PC-9 (cell line): ENCODE measurements around the gene CES3. TPM values are rescaled to one million over a fixed set of nuclear protein-coding genes. Genes with fewer than 3 reads are reported as not detected.

Experiments
- BruUV-seq: library from RNA; stranded (reverse); fragments of 400-500 nt; replicated peaks from 2 replicates; lab custom pipeline; 2021; lab: Mats Ljungman, UMichigan
- CTCF ChIA-PET: fragments of 300-600 bp; sonication (Branson Sonifier 250); formaldehyde crosslinking; loops from one replicate; lab custom pipeline; 2022; ENCODE audit warnings: antibody characterized with exemption; lab: Charles Lee
- POLR2A ChIA-PET: fragments of 300-600 bp; sonication (Branson Sonifier 250); formaldehyde crosslinking; loops from one replicate; lab custom pipeline; 2022; ENCODE audit warnings: antibody characterized with exemption; ENCODE audit not compliant: unreplicated experiment; lab: Charles Lee
- DNase-seq, 2 experiments: peaks; one replicate each; pipeline versions ENCODE4 v3.0.0 to v3.0.0-alpha.2; 2015 to 2022; ENCODE audit warnings: mixed read lengths in 1 of 2
- H2AFZ ChIP-seq: fragments of 200-600 bp; sonication (generic); 2 replicates; pipeline ENCODE4 v1.8.1; 2017; ENCODE audit warnings: antibody characterized with exemption
- H3F3A ChIP-seq: fragments of 200-600 bp; sonication (generic); 2 replicates; pipeline ENCODE4 v1.8.1; 2017; ENCODE audit warnings: antibody characterized with exemption, mild to moderate bottlenecking, low read depth; ENCODE audit not compliant: insufficient read depth
- H3K27ac ChIP-seq: fragments of 200-600 bp; sonication (generic); 2 replicates; pipeline ENCODE4 v1.6.1; 2016; ENCODE audit warnings: mixed run types
- H3K27me3 ChIP-seq: fragments of 200-600 bp; sonication (generic); 2 replicates; pipeline ENCODE4 v1.6.1; 2016; ENCODE audit warnings: low read depth, mixed run types; ENCODE audit not compliant: insufficient read depth
- H3K36me3 ChIP-seq: fragments of 200-600 bp; sonication (generic); 2 replicates; pipeline ENCODE4 v1.6.1; 2016; ENCODE audit warnings: low read depth, mixed run types
- H3K4me1 ChIP-seq: fragments of 200-600 bp; sonication (generic); replicated peaks from 2 replicates; pipeline ENCODE4 v1.6.1; 2016; ENCODE audit warnings: mixed run types; ENCODE audit not compliant: insufficient read depth
- H3K4me2 ChIP-seq: fragments of 200-600 bp; sonication (generic); 2 replicates; pipeline ENCODE4 v1.6.1; 2017; ENCODE audit warnings: mixed run types
- H3K4me3 ChIP-seq: fragments of 200-600 bp; sonication (generic); 2 replicates; pipeline ENCODE4 v1.6.1; 2016; ENCODE audit warnings: mixed run types
- H3K79me2 ChIP-seq: fragments of 200-600 bp; sonication (generic); 2 replicates; pipeline ENCODE4 v1.6.1; 2017; ENCODE audit warnings: low read depth, mixed run types
- H3K9me2 ChIP-seq: fragments of 200-600 bp; sonication (generic); 2 replicates; pipeline ENCODE4 v1.8.1; 2017; ENCODE audit warnings: mild to moderate bottlenecking; ENCODE audit not compliant: insufficient read depth
- H3K9me3 ChIP-seq: fragments of 200-600 bp; sonication (generic); 2 replicates; pipeline ENCODE4 v1.8.1; 2016; ENCODE audit warnings: low read depth; ENCODE audit not compliant: insufficient read depth
- H4K20me1 ChIP-seq: fragments of 200-600 bp; sonication (generic); 2 replicates; pipeline ENCODE4 v1.8.1; 2017; ENCODE audit not compliant: insufficient read depth
- CTCF ChIP-seq: fragments of 200-600 bp; sonication (generic); conservative IDR thresholded peaks from 2 replicates; pipeline ENCODE4 v1.6.1; 2017; ENCODE audit warnings: mixed run types, antibody characterized with exemption, mild to moderate bottlenecking, moderate library complexity
- EZH2 ChIP-seq: fragments of 200-600 bp; sonication (generic); IDR thresholded peaks from 2 replicates; pipeline ENCODE4 v1.8.0; 2017; ENCODE audit warnings: antibody characterized with exemption, low read depth
- intact Hi-C: fragments of 100-400 bp; cut with micrococcal nuclease; formaldehyde crosslinking; loops from one replicate; pipeline ENCODE4 v1.10.0; 2022; ENCODE audit not compliant: unreplicated experiment
- total RNA-seq: library from RNA; stranded (reverse); gene quantifications from 2 replicates; pipeline ENCODE4 v1.2.3, GENCODE V29; 2021

Gene CES3
- total RNA-seq, 1 experiment from 2014 or later = 9.1 TPM

DNA sequence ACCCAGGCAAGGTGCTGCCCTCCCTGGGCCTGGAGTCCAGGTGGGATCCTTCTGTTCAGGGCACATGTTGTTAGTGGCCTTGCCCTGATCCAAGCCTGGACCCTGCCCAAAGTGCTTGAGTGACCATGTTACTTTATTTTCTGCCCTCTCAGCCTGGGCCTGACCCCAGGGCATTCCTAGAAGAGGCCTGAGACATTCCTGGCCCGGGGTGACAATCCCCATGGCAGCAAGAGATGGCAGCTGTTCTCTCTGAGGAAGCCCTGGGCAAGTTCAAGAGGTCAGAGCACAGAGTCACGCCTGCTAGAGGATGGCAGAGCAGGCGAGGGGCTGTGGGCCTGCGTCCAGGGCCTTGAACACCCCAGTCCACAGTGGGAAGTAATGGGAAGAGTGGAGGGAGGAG is 47.4 kb upstream of the CES3 start:
- Histone ChIP-seq H3F3A (no peaks in the 10 kb centered on the region), H3K9me2 (no peaks in the 10 kb centered on the region), H3K27ac (no peak overlapping the region), H3K9me3 (no peaks in the 10 kb centered on the region), H3K4me3 (no peak overlapping the region), H3K4me1 (peaks cover 17% of the 10 kb centered on the region), H3K79me2 (no peaks in the 10 kb centered on the region), H3K27me3 (no peaks in the 10 kb centered on the region), H3K36me3 (no peaks in the 10 kb centered on the region), H2AFZ (no peak overlapping the region), H4K20me1 (no peaks in the 10 kb centered on the region), H3K4me2 (no peak overlapping the region)
- intact Hi-C loops = no loop called here
- TF ChIP-seq CTCF = no peak
- no peak for TF ChIP-seq EZH2
- CTCF ChIA-PET = no interaction called here
- POLR2A ChIA-PET = no interaction called here
- no peak for DNase-seq
- no TSS peak for BruUV-seq

- Histone ChIP-seq H3K79me2 (no peaks in the 10 kb centered on the region), H3K27ac (no peak overlapping the region), H2AFZ (no peak overlapping the region), H3K4me1 (peaks cover 17% of the 10 kb centered on the region), H3K4me2 (no peak overlapping the region), H3K36me3 (no peaks in the 10 kb centered on the region), H3K27me3 (no peaks in the 10 kb centered on the region), H3K9me2 (no peaks in the 10 kb centered on the region), H3K4me3 (no peak overlapping the region), H3F3A (no peaks in the 10 kb centered on the region), H3K9me3 (no peaks in the 10 kb centered on the region), H4K20me1 (no peaks in the 10 kb centered on the region)
- TF ChIP-seq EZH2 (no peak), CTCF (no peak)
- POLR2A ChIA-PET = no interaction called here
- no peak for DNase-seq
- intact Hi-C loops = no loop called here
- no TSS peak for BruUV-seq
- CTCF ChIA-PET = no interaction called here
These were observed 46.5 kb upstream of the CES3 start for GRCh38 chr16:66914541-66914940.

GRCh38 chr16:66915041-66915440 is 46.0 kb upstream of the CES3 start:
- Histone ChIP-seq H3K36me3 (no peaks in the 10 kb centered on the region), H3K27ac (no peak overlapping the region), H3K4me1 (peaks cover 17% of the 10 kb centered on the region), H3K4me2 (no peak overlapping the region), H3K9me2 (no peaks in the 10 kb centered on the region), H3F3A (no peaks in the 10 kb centered on the region), H4K20me1 (no peaks in the 10 kb centered on the region), H2AFZ (no peak overlapping the region), H3K27me3 (no peaks in the 10 kb centered on the region), H3K4me3 (no peak overlapping the region), H3K9me3 (no peaks in the 10 kb centered on the region), H3K79me2 (no peaks in the 10 kb centered on the region)
- DNase-seq = no peak
- ChIA-PET POLR2A (no interaction called here), CTCF (no interaction called here)
- no TSS peak for BruUV-seq
- no peak for TF ChIP-seq EZH2
- intact Hi-C loops = no loop called here

DNA sequence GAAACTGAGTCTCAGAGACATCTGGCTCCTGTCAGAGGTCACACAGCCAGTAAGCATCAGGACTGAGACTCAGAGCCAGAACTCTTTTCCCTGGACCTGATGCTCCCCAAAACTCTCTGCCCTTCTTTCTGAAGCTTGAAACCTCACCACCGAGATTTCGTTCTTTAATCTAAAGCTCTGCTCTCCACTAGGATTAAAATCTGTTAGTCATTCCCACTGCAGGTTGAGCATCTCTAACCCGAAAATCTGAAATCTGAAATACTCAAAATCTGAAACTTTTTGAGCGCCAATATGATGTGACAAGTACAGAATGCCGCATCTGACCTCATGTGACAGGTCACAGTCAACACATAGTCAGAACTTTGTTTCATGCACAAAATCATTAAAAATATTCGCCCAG is 44.5 kb upstream of the CES3 start:
- Histone ChIP-seq H3K27me3 (no peaks in the 10 kb centered on the region), H4K20me1 (no peaks in the 10 kb centered on the region), H3K79me2 (no peaks in the 10 kb centered on the region), H2AFZ (no peak overlapping the region), H3F3A (no peaks in the 10 kb centered on the region), H3K4me3 (no peak overlapping the region), H3K9me2 (no peaks in the 10 kb centered on the region), H3K4me1 (peaks cover 6% of the 10 kb centered on the region), H3K4me2 (no peak overlapping the region), H3K9me3 (no peaks in the 10 kb centered on the region), H3K27ac (no peak overlapping the region), H3K36me3 (no peaks in the 10 kb centered on the region)
- TF ChIP-seq CTCF (no peak), EZH2 (no peak)
- CTCF ChIA-PET = no interaction called here
- POLR2A ChIA-PET = interaction anchor here (0.6 kb wide), 1 partner anchor 192 kb away, joined by 4 read pairs; no protein-coding TSS in a partner anchor
- no peak for DNase-seq
- BruUV-seq = no TSS peak
- intact Hi-C loops = no loop called here
